H1 (cell line): ENCODE measurements around the gene OGFRL1. TPM values are rescaled to one million over a fixed set of nuclear protein-coding genes. Genes with fewer than 3 reads are reported as not detected.

Experiments
- CTCF ChIA-PET: fragments of 300-600 bp; sonication (Branson Sonifier 250); formaldehyde crosslinking; loops from one replicate; lab custom pipeline; 2021; ENCODE audit not compliant: partially characterized antibody; lab: Charles Lee
- POLR2A ChIA-PET: fragments of 300-600 bp; sonication (Branson Sonifier 250); formaldehyde crosslinking; loops from one replicate; lab custom pipeline; 2021; ENCODE audit warnings: inconsistent platforms; ENCODE audit not compliant: partially characterized antibody; lab: Charles Lee
- DNase-seq, 2 experiments: peaks; one replicate each; pipeline versions ENCODE4 v3.0.0 to v3.0.0-alpha.2; 2010 to 2022; ENCODE audit warnings: low spot score in 2 of 2, low read depth in 1 of 2, mixed read lengths in 1 of 2
- FAIRE-seq: peaks from 2 replicates; lab custom pipeline; 2011; peaks lifted over from hg19 to GRCh38; lab: Jason Lieb, UNC
- H2AFZ ChIP-seq: 2 replicates; pipeline ENCODE4 v1.8.1; 2012; ENCODE audit warnings: low read length, inconsistent platforms
- H2AK5ac ChIP-seq: 2 replicates; pipeline ENCODE4 v1.6.1; 2013; ENCODE audit warnings: low read depth, low read length
- H2BK120ac ChIP-seq: replicated peaks from 2 replicates; pipeline ENCODE3; 2013; ENCODE audit warnings: low read depth, low read length, inconsistent platforms
- H2BK12ac ChIP-seq: 2 replicates; pipeline ENCODE4 v1.6.1; 2013; ENCODE audit warnings: low read depth, low read length
- H2BK15ac ChIP-seq: 2 replicates; pipeline ENCODE4 v1.6.1; 2013; ENCODE audit warnings: low read length
- H2BK20ac ChIP-seq: 2 replicates; pipeline ENCODE4 v1.6.1; 2013; ENCODE audit warnings: low read length
- H2BK5ac ChIP-seq: 2 replicates; pipeline ENCODE4 v1.6.1; 2013; ENCODE audit warnings: low read depth, low read length
- H3K14ac ChIP-seq: 2 replicates; pipeline ENCODE4 v1.6.1; 2013; ENCODE audit warnings: inconsistent platforms; ENCODE audit not compliant: insufficient read length
- H3K18ac ChIP-seq: 2 replicates; pipeline ENCODE4 v1.6.1; 2013; ENCODE audit warnings: low read length; ENCODE audit errors: extremely low read depth
- H3K23ac ChIP-seq: 2 replicates; pipeline ENCODE4 v1.6.1; 2013; ENCODE audit warnings: inconsistent platforms; ENCODE audit not compliant: insufficient read length
- H3K23me2 ChIP-seq: 2 replicates; pipeline ENCODE4 v1.6.1; 2013; ENCODE audit warnings: low read depth, low read length
- H3K27ac ChIP-seq: 2 replicates; pipeline ENCODE4 v1.6.1; 2011; ENCODE audit warnings: low read depth, low read length, inconsistent platforms
- H3K27me3 ChIP-seq, 4 experiments: replicated peaks in 1 of 4; 1 replicate in 1 of 4; 2 replicates in 3 of 4; pipeline versions ENCODE4 v1.6.1 to v1.8.1; 2011 to 2013; ENCODE audit warnings: low read length in 3 of 4, mild to moderate bottlenecking in 3 of 4, inconsistent platforms in 2 of 4, mixed read lengths in 2 of 4, moderate library complexity in 1 of 4; ENCODE audit not compliant: control insufficient read depth in 3 of 4, insufficient read depth in 3 of 4; ENCODE audit errors: extremely low read depth in 1 of 4
- H3K36me3 ChIP-seq, 4 experiments: 2 replicates each; pipeline versions ENCODE4 v1.6.1 to v1.8.1; 2011 to 2013; ENCODE audit warnings: mild to moderate bottlenecking in 4 of 4, low read length in 3 of 4, moderate library complexity in 2 of 4, control low read depth in 1 of 4, inconsistent platforms in 1 of 4; ENCODE audit not compliant: insufficient read depth in 4 of 4, control insufficient read depth in 2 of 4
- H3K4ac ChIP-seq: replicated peaks from 2 replicates; pipeline ENCODE3; 2013; ENCODE audit warnings: low read length, low read depth, mixed read lengths, inconsistent platforms; ENCODE audit not compliant: insufficient read length
- H3K4me1 ChIP-seq, 4 experiments: replicated peaks in 1 of 4; 1 replicate in 1 of 4; 2 replicates in 3 of 4; pipeline versions ENCODE4 v1.6.1 to v1.8.1; 2011 to 2013; ENCODE audit warnings: low read length in 3 of 4, inconsistent platforms in 2 of 4, mixed read lengths in 1 of 4; ENCODE audit not compliant: insufficient read depth in 4 of 4, control insufficient read depth in 3 of 4
- H3K4me2 ChIP-seq, 2 experiments: 2 replicates each; pipeline versions ENCODE4 v1.6.1 to v1.8.1; 2011 to 2013; ENCODE audit warnings: low read depth in 2 of 2, low read length in 2 of 2, control low read depth in 1 of 2, inconsistent platforms in 1 of 2, mild to moderate bottlenecking in 1 of 2; ENCODE audit not compliant: insufficient read depth in 1 of 2
- H3K4me3 ChIP-seq, 4 experiments: fragments of 200-600, 300-600 bp in 1 of 4; sonication (generic), shearing (Covaris generic), sonication (Bioruptor Twin) in 1 of 4; 2 replicates each; pipeline versions ENCODE4 v1.5.1 to v1.8.1; 2011 to 2016; ENCODE audit warnings: low read length in 4 of 4, low read depth in 3 of 4, control low read depth in 2 of 4, inconsistent platforms in 2 of 4, mild to moderate bottlenecking in 2 of 4, mixed read lengths in 1 of 4, moderate library complexity in 1 of 4; ENCODE audit not compliant: insufficient read depth in 2 of 4; ENCODE audit errors: extremely low read depth in 1 of 4
- H3K56ac ChIP-seq: replicated peaks from 2 replicates; pipeline ENCODE3; 2013; ENCODE audit warnings: low read depth, mild to moderate bottlenecking, mixed read lengths, low read length, inconsistent platforms; ENCODE audit not compliant: insufficient read length
- H3K79me1 ChIP-seq: 2 replicates; pipeline ENCODE4 v1.6.1; 2013; ENCODE audit warnings: low read depth, low read length, control low read depth
- H3K79me2 ChIP-seq, 2 experiments: 2 replicates each; pipeline versions ENCODE4 v1.6.1 to v1.8.1; 2012 to 2013; ENCODE audit warnings: low read length in 2 of 2, mild to moderate bottlenecking in 2 of 2, inconsistent platforms in 1 of 2; ENCODE audit not compliant: insufficient read depth in 2 of 2, control insufficient read depth in 1 of 2
- H3K9ac ChIP-seq, 4 experiments: replicated peaks in 1 of 4; 1 replicate in 1 of 4; 2 replicates in 3 of 4; pipeline versions ENCODE4 v1.6.1 to v1.8.1; 2011 to 2013; ENCODE audit warnings: low read depth in 3 of 4, low read length in 3 of 4, control low read depth in 2 of 4, mild to moderate bottlenecking in 2 of 4, moderate library complexity in 2 of 4, inconsistent platforms in 1 of 4; ENCODE audit errors: extremely low read depth in 1 of 4
- H3K9me3 ChIP-seq, 2 experiments: 2 replicates each; pipeline versions ENCODE4 v1.6.1 to v1.8.1; 2012 to 2013; ENCODE audit warnings: mild to moderate bottlenecking in 2 of 2, moderate library complexity in 2 of 2, control low read depth in 1 of 2, inconsistent platforms in 1 of 2, low read depth in 1 of 2, low read length in 1 of 2, mixed read lengths in 1 of 2; ENCODE audit not compliant: insufficient read depth in 2 of 2
- H4K20me1 ChIP-seq, 2 experiments: replicated peaks in 1 of 2; 2 replicates each; pipeline versions ENCODE3 to v1.8.1; 2011 to 2013; ENCODE audit warnings: inconsistent platforms in 2 of 2, low read length in 2 of 2, mild to moderate bottlenecking in 1 of 2; ENCODE audit not compliant: insufficient read depth in 2 of 2, control insufficient read depth in 1 of 2
- H4K5ac ChIP-seq: 2 replicates; pipeline ENCODE4 v1.6.1; 2013; ENCODE audit warnings: low read length, low read depth, mixed read lengths, inconsistent platforms; ENCODE audit not compliant: insufficient read length
- H4K8ac ChIP-seq: 2 replicates; pipeline ENCODE4 v1.8.0; 2013; ENCODE audit warnings: mild to moderate bottlenecking, moderate library complexity, low read length, inconsistent platforms; ENCODE audit not compliant: insufficient read depth; ENCODE audit errors: extremely low read depth
- H4K91ac ChIP-seq: replicated peaks from 2 replicates; pipeline ENCODE3; 2013; ENCODE audit warnings: low read length, mixed read lengths, inconsistent platforms; ENCODE audit not compliant: insufficient read length
- CREB1 ChIP-seq: IDR thresholded peaks from 2 replicates; pipeline ENCODE4 v1.6.1; 2012; ENCODE audit warnings: inconsistent platforms
- JUN ChIP-seq: IDR thresholded peaks from 2 replicates; pipeline ENCODE4 v1.6.1; 2011; ENCODE audit warnings: low read depth, mild to moderate bottlenecking, improper control_type of control experiment, low read length
- MAFK ChIP-seq: IDR thresholded peaks from 2 replicates; pipeline ENCODE4 v1.6.1; 2012; ENCODE audit warnings: low read depth, mild to moderate bottlenecking, improper control_type of control experiment, low read length
- WGBS, 2 experiments: shearing (Covaris generic) in 1 of 2; methylation state at CpG; one replicate each; pipeline versions ENCODE4 v1.1.6 to v1.1.7; 2013 to 2015; ENCODE audit warnings: low lambda C conversion rate in 2 of 2, mixed read lengths in 2 of 2, inconsistent platforms in 1 of 2, low coverage in 1 of 2, missing lambda C conversion rate in 1 of 2; ENCODE audit not compliant: insufficient replicate concordance in 2 of 2, insufficient coverage in 1 of 2, insufficient read length in 1 of 2; ENCODE audit errors: extremely low coverage in 1 of 2, missing lambda C conversion rate in 1 of 2; 5-methylcytosine and 5-hydroxymethylcytosine counted together
- polyA plus RNA-seq, 7 experiments: library from polyadenylated mRNA; depleted of rRNA in 3 of 7; stranded (reverse) in 5 of 7; unstranded in 2 of 7; fragments of >200 nt in 5 of 7; fragments of 200-250 nt in 2 of 7; gene quantifications; 1 replicate in 5 of 7; 2 replicates in 1 of 7; 4 replicates in 1 of 7; pipeline versions ENCODE4 v1.2.1 to v1.2.3, GENCODE V29; 2011 to 2013; ENCODE audit warnings: missing spikeins in 2 of 7, mixed read lengths in 2 of 7
- total RNA-seq: library from RNA; stranded (reverse); fragmentation: NEBNext Ultra II Directional; extraction: Animal tissue kit (Norgen Biotek cat#: 25700); gene quantifications from 2 replicates; pipeline ENCODE4 v1.2.1, GENCODE V29; 2021

OGFRL1 gene
- total and polyA plus RNA-seq, 2 of the 8 experiments (the other 6 are each of a cell fraction or from before 2014, with no cell fraction given): 1.1 to 9.0 TPM

DNA sequence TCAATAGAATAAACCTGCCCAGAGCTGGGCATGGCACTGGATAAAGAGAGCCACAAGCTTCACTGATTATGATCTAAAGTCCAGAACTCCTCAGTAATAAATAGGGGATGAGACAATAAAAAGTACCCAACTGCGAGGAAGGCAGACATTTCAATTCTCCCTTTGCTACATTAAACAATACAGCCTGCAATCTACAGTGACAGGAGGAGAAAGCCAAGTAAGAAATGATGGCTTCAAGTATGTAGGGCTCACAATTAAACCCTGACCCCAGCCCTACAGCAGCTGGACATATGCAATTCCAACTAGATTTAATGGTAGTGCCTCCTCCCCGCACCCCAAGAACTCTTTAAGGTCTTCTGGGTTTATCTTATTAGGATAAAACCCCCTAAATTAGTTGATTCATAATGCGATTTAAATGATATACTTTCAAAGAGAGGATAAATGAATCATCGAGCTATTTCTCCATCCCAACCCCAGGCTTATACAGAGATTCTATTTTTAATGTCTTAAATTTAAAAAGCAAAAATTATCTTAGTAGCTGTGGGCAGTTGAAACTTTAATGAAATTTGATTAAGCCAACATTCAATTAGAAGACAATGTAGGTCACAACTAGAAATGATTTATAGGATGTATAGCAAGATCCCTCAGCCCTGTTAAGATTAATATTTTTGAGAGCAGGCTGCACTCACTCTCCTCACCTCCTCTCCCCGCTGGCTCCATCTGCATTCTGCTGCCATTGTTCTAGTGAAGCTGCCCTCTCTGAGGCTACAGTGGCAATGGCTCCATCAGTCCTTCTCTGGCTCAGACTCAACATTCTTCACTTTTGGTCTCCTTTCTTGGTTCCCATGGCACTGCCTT is 57.1 kb downstream of the OGFRL1 start:
- Histone ChIP-seq H2BK5ac (no peak overlapping the region), H4K8ac (no peak overlapping the region), H3K27ac (no peak overlapping the region), H3K18ac (no peak overlapping the region), H3K9ac (no peak overlapping the region), H2BK12ac (no peak overlapping the region), H3K14ac (no peak overlapping the region), H2AFZ (no peak overlapping the region), H4K91ac (no peak overlapping the region), H3K23me2 (no peaks in the 10 kb centered on the region), H3K36me3 (no peaks in the 10 kb centered on the region), H3K23ac (no peak overlapping the region), H3K56ac (no peak overlapping the region), H3K4me1 (no peaks in the 10 kb centered on the region), H2BK120ac (no peak overlapping the region), H2BK20ac (no peak overlapping the region), H2AK5ac (no peak overlapping the region), H3K79me2 (no peaks in the 10 kb centered on the region), H3K4ac (no peak overlapping the region), H4K20me1 (no peaks in the 10 kb centered on the region), H3K27me3 (no peaks in the 10 kb centered on the region), H3K4me2 (no peak overlapping the region), H3K9me3 (no peaks in the 10 kb centered on the region), H3K79me1 (no peaks in the 10 kb centered on the region), H2BK15ac (0 out of 2 replicates have a peak overlapping the region, but pooled peaks have one; percentile 14), H3K4me3 (no peak overlapping the region), H4K5ac (no peak overlapping the region)
- TF ChIP-seq CREB1 (no peak), JUN (no peak), MAFK (no peak)
- WGBS, 2 experiments: 87% methylated on average over 5 of the region's 5 CpGs; no CpG with 5 or more reads in 1 of the 2 experiments
- POLR2A ChIA-PET: no interaction called here
- FAIRE-seq: no peak
- CTCF ChIA-PET: interaction anchor here (0.9 to 2.3 kb wide), 3 partner anchors 38 to 462 kb away, joined by 3 to 10 read pairs (median 5); no protein-coding TSS in a partner anchor
- no peak for DNase-seq
